OCI-LY1 (cell line): ENCODE data around the gene ZNF407.

Source experiments
- H2AFZ ChIP-seq: fragments of 200-600 bp; sonication (generic), shearing (Covaris generic); 2 replicates; pipeline ENCODE4 v1.6.0; 2014; ENCODE audit warnings: antibody characterized with exemption, mild to moderate bottlenecking, low read length
- H3F3A ChIP-seq: fragments of 200-600 bp; sonication (generic), shearing (Covaris generic); 2 replicates; pipeline ENCODE4 v1.6.0; 2014; ENCODE audit warnings: mild to moderate bottlenecking, antibody characterized with exemption, low read length, moderate library complexity; ENCODE audit not compliant: insufficient read depth
- H3K27ac ChIP-seq: fragments of 200-600 bp; sonication (generic); 2 replicates; pipeline ENCODE4 v1.5.1; 2014; ENCODE audit warnings: low read length, mixed run types, mild to moderate bottlenecking, low read depth; ENCODE audit not compliant: poor library complexity, severe bottlenecking
- H3K27me3 ChIP-seq: fragments of 200-600 bp; sonication (generic); 2 replicates; pipeline ENCODE4 v1.6.0; 2014; ENCODE audit warnings: antibody characterized with exemption, mild to moderate bottlenecking, low read length, moderate library complexity; ENCODE audit not compliant: insufficient read depth
- H3K36me3 ChIP-seq: fragments of 200-600 bp; sonication (generic); 2 replicates; pipeline ENCODE4 v1.6.1; 2014; ENCODE audit warnings: mild to moderate bottlenecking, antibody characterized with exemption, low read length, moderate library complexity, mixed read lengths; ENCODE audit not compliant: insufficient read depth
- H3K4me1 ChIP-seq: fragments of 200-600 bp; sonication (generic); 2 replicates; pipeline ENCODE4 v1.5.1; 2014; ENCODE audit warnings: mild to moderate bottlenecking, low read length, moderate library complexity; ENCODE audit not compliant: insufficient read depth, severe bottlenecking
- H3K4me2 ChIP-seq: fragments of 200-600 bp; sonication (generic), shearing (Covaris generic); 2 replicates; pipeline ENCODE4 v1.6.1; 2014; ENCODE audit warnings: low read length
- H3K4me3 ChIP-seq: fragments of 200-600 bp; sonication (generic); 2 replicates; pipeline ENCODE4 v1.5.1; 2014; ENCODE audit warnings: low read length, low read depth, mild to moderate bottlenecking, mixed read lengths; ENCODE audit not compliant: poor library complexity, severe bottlenecking
- H3K79me2 ChIP-seq: fragments of 200-600 bp; shearing (Covaris generic); 2 replicates; pipeline ENCODE4 v1.6.1; 2016; ENCODE audit warnings: mixed run types, low read length, mixed read lengths; ENCODE audit not compliant: insufficient read depth
- H3K9ac ChIP-seq: fragments of 200-600 bp; sonication (generic), shearing (Covaris generic); 2 replicates; pipeline ENCODE4 v1.6.1; 2014; ENCODE audit warnings: mild to moderate bottlenecking, low read length, mixed read lengths
- H3K9me2 ChIP-seq: fragments of 200-600 bp; sonication (generic), shearing (Covaris generic); 2 replicates; pipeline ENCODE4 v1.6.1; 2014; ENCODE audit warnings: low read depth, mild to moderate bottlenecking, low read length, mixed read lengths
- H3K9me3 ChIP-seq: fragments of 200-600 bp; shearing (Covaris generic); 2 replicates; pipeline ENCODE4 v1.6.1; 2014; ENCODE audit warnings: low read length, mixed read lengths
- H4K20me1 ChIP-seq: fragments of 200-600 bp; sonication (generic), shearing (Covaris generic); 2 replicates; pipeline ENCODE4 v1.6.0; 2016; ENCODE audit warnings: mild to moderate bottlenecking, low read length; ENCODE audit not compliant: insufficient read depth
- CTCF ChIP-seq: fragments of 200-600 bp; sonication (generic), shearing (Covaris generic); IDR thresholded peaks from 2 replicates; pipeline ENCODE4 v1.5.1; 2017; ENCODE audit warnings: mild to moderate bottlenecking, antibody characterized with exemption, low read length, moderate library complexity, mixed read lengths
- EZH2 ChIP-seq: fragments of 200-600 bp; sonication (generic), shearing (Covaris generic); IDR thresholded peaks from 2 replicates; pipeline ENCODE4 v1.8.0; 2017; ENCODE audit warnings: borderline replicate concordance, mixed run types, mild to moderate bottlenecking, antibody characterized with exemption, low read length, moderate library complexity, mixed read lengths

ZNF407 gene

GRCh38 chr18:74661691-74662090, 64.0 kb downstream of the ZNF407 start:
- TF ChIP-seq CTCF: no peak
- TF ChIP-seq EZH2: no peak
- Histone ChIP-seq H4K20me1 (no peaks in the 10 kb centered on the region), H3K4me2 (no peak overlapping the region), H3K9ac (no peak overlapping the region), H3K9me3 (no peaks in the 10 kb centered on the region), H3K4me3 (no peak overlapping the region), H3F3A (no peaks in the 10 kb centered on the region), H3K27ac (no peak overlapping the region), H3K79me2 (no peaks in the 10 kb centered on the region), H2AFZ (no peak overlapping the region), H3K27me3 (no peaks in the 10 kb centered on the region), H3K4me1 (no peaks in the 10 kb centered on the region), H3K9me2 (no peaks in the 10 kb centered on the region), H3K36me3 (no peaks in the 10 kb centered on the region; the same call in 1 of the 2 replicates)

- H4K20me1 ChIP-seq: no peaks in the 10 kb centered on the region
- H3K9me3 ChIP-seq: no peaks in the 10 kb centered on the region
- H3K4me3 ChIP-seq: no peak overlapping the region
- H2AFZ ChIP-seq: no peak overlapping the region
- no peak overlapping the region for H3K9ac ChIP-seq
- no peaks in the 10 kb centered on the region for H3K4me1 ChIP-seq
- no peaks in the 10 kb centered on the region for H3K27me3 ChIP-seq
- no peaks in the 10 kb centered on the region for H3K79me2 ChIP-seq
- H3K9me2 ChIP-seq: no peaks in the 10 kb centered on the region
- no peak overlapping the region for H3K27ac ChIP-seq
- H3K4me2 ChIP-seq: no peak overlapping the region
- no peaks in the 10 kb centered on the region for H3F3A ChIP-seq
- TF ChIP-seq CTCF: no peak
- no peak for TF ChIP-seq EZH2
- no peaks in the 10 kb centered on the region; the same call in 1 of the 2 replicates for H3K36me3 ChIP-seq
These were observed 65.0 kb downstream of the ZNF407 start for GRCh38 chr18:74662622-74663021.

- H3K36me3 ChIP-seq: no peaks in the 10 kb centered on the region
- no peak for TF ChIP-seq CTCF
- no peak for TF ChIP-seq EZH2
- H3F3A ChIP-seq: no peaks in the 10 kb centered on the region
- no peaks in the 10 kb centered on the region for H3K79me2 ChIP-seq
- no peaks in the 10 kb centered on the region for H3K9me3 ChIP-seq
- no peaks in the 10 kb centered on the region for H3K27me3 ChIP-seq
- H4K20me1 ChIP-seq: no peaks in the 10 kb centered on the region
- no peak overlapping the region for H3K9ac ChIP-seq
- H3K4me2 ChIP-seq: no peak overlapping the region
- H3K9me2 ChIP-seq: no peaks in the 10 kb centered on the region
- H3K27ac ChIP-seq: no peak overlapping the region
- H3K4me3 ChIP-seq: no peak overlapping the region
- no peak overlapping the region for H2AFZ ChIP-seq
- no peaks in the 10 kb centered on the region for H3K4me1 ChIP-seq
These were observed 67.7 kb downstream of the ZNF407 start for GRCh38 chr18:74665346-74665745.
